Mesenchymal stem cell (in vitro differentiated cells and primary cell): Measurements from ENCODE around the gene SNCB. TPM values are rescaled to one million over a fixed set of nuclear protein-coding genes. Genes with fewer than 3 reads are reported as not detected.
A peak's percentile ranks its signal among the peaks of the same experiment; 100 is the strongest.

ENCODE experiments used
- DNase-seq: peaks from one replicate; pipeline ENCODE4 v3.0.0-alpha.2; 2013
- H2AFZ ChIP-seq: one replicate; pipeline ENCODE4 v1.6.1; 2013; ENCODE audit warnings: low read depth, mild to moderate bottlenecking, control low read depth, inconsistent platforms, low read length, moderate library complexity
- H2AK5ac ChIP-seq: 2 replicates; pipeline ENCODE4 v1.6.1; 2013; ENCODE audit warnings: low read length, moderate library complexity, mild to moderate bottlenecking, inconsistent platforms; ENCODE audit not compliant: severe bottlenecking
- H2BK120ac ChIP-seq: one replicate; pipeline ENCODE4 v1.6.1; 2013; ENCODE audit warnings: low read depth, mild to moderate bottlenecking, inconsistent platforms, low read length, moderate library complexity
- H2BK12ac ChIP-seq, 2 experiments: one replicate each; pipeline ENCODE4 v1.6.1; 2013; ENCODE audit warnings: inconsistent platforms in 2 of 2, low read length in 2 of 2, mild to moderate bottlenecking in 2 of 2, moderate library complexity in 2 of 2, control low read depth in 1 of 2
- H2BK15ac ChIP-seq: one replicate; pipeline ENCODE4 v1.6.1; 2013; ENCODE audit warnings: mild to moderate bottlenecking, low read depth, inconsistent platforms; ENCODE audit not compliant: poor library complexity, severe bottlenecking
- H2BK5ac ChIP-seq: 2 replicates; pipeline ENCODE4 v1.6.1; 2013; ENCODE audit warnings: low read depth, mild to moderate bottlenecking, low read length, control low read depth, inconsistent platforms; ENCODE audit not compliant: poor library complexity, severe bottlenecking
- H3K14ac ChIP-seq, 2 experiments: one replicate each; pipeline ENCODE4 v1.6.1; 2013; ENCODE audit warnings: inconsistent platforms in 2 of 2, low read length in 2 of 2, control low read depth in 1 of 2, mild to moderate bottlenecking in 1 of 2, moderate library complexity in 1 of 2
- H3K18ac ChIP-seq, 2 experiments: one replicate each; pipeline ENCODE4 v1.6.1; 2013; ENCODE audit warnings: inconsistent platforms in 2 of 2, low read length in 2 of 2, control low read depth in 1 of 2, low read depth in 1 of 2, mild to moderate bottlenecking in 1 of 2
- H3K23ac ChIP-seq, 2 experiments: one replicate each; pipeline ENCODE4 v1.6.1; 2013; ENCODE audit warnings: inconsistent platforms in 2 of 2, low read length in 2 of 2, mild to moderate bottlenecking in 2 of 2, moderate library complexity in 2 of 2, control low read depth in 1 of 2
- H3K27ac ChIP-seq: 2 replicates; pipeline ENCODE4 v1.5.1; 2013; ENCODE audit warnings: mild to moderate bottlenecking, moderate library complexity, low read length, control low read depth, inconsistent platforms; ENCODE audit not compliant: poor library complexity, severe bottlenecking
- H3K27me3 ChIP-seq, 2 experiments: 2 replicates each; pipeline versions ENCODE4 v1.6.1 to v1.7.0; 2013; ENCODE audit warnings: low read length in 2 of 2, mild to moderate bottlenecking in 2 of 2, moderate library complexity in 2 of 2, control low read depth in 1 of 2, inconsistent platforms in 1 of 2; ENCODE audit not compliant: control insufficient read depth in 1 of 2, insufficient read depth in 1 of 2
- H3K36me3 ChIP-seq, 2 experiments: 2 replicates each; pipeline versions ENCODE4 v1.6.1 to v1.7.0; 2013; ENCODE audit warnings: low read length in 2 of 2, control low read depth in 1 of 2, inconsistent platforms in 1 of 2, low read depth in 1 of 2, mild to moderate bottlenecking in 1 of 2; ENCODE audit not compliant: insufficient read depth in 2 of 2, control insufficient read depth in 1 of 2
- H3K4ac ChIP-seq, 2 experiments: one replicate each; pipeline ENCODE4 v1.6.1; 2013; ENCODE audit warnings: inconsistent platforms in 2 of 2, low read length in 2 of 2, mild to moderate bottlenecking in 2 of 2, moderate library complexity in 2 of 2, control low read depth in 1 of 2, low read depth in 1 of 2
- H3K4me1 ChIP-seq: 2 replicates; pipeline ENCODE4 v1.6.1; 2013; ENCODE audit warnings: low read depth, low read length, control low read depth; ENCODE audit not compliant: control insufficient read depth, insufficient read depth
- H3K4me2 ChIP-seq: 2 replicates; pipeline ENCODE4 v1.6.1; 2013; ENCODE audit warnings: low read length, mild to moderate bottlenecking, inconsistent platforms; ENCODE audit not compliant: poor library complexity, severe bottlenecking
- H3K4me3 ChIP-seq, 2 experiments: 2 replicates each; pipeline versions ENCODE4 v1.5.1 to v1.7.0; 2013; ENCODE audit warnings: low read length in 2 of 2, mild to moderate bottlenecking in 2 of 2, control low read depth in 1 of 2, low read depth in 1 of 2; ENCODE audit not compliant: insufficient read depth in 1 of 2
- H3K79me1 ChIP-seq: replicated peaks from 2 replicates; pipeline ENCODE4 v1.6.1; 2013; ENCODE audit warnings: mild to moderate bottlenecking, control low read depth, low read length, inconsistent platforms; ENCODE audit not compliant: poor library complexity, severe bottlenecking
- H3K9ac ChIP-seq: 2 replicates; pipeline ENCODE4 v1.7.0; 2013; ENCODE audit warnings: mild to moderate bottlenecking, low read length, moderate library complexity
- H3K9me3 ChIP-seq: 2 replicates; pipeline ENCODE4 v1.7.0; 2013; ENCODE audit warnings: mild to moderate bottlenecking, low read length; ENCODE audit not compliant: control insufficient read depth
- H4K8ac ChIP-seq: one replicate; pipeline ENCODE4 v1.6.1; 2013; ENCODE audit warnings: inconsistent platforms, mild to moderate bottlenecking, low read length, moderate library complexity
- H4K91ac ChIP-seq: one replicate; pipeline ENCODE4 v1.6.1; 2013; ENCODE audit warnings: mild to moderate bottlenecking, low read length, inconsistent platforms
- WGBS: methylation state at CpG from one replicate; pipeline ENCODE4 v1.1.7; 2013; ENCODE audit warnings: mixed read lengths; 5-methylcytosine and 5-hydroxymethylcytosine counted together
- polyA plus RNA-seq, 2 experiments: library from polyadenylated mRNA; stranded (reverse); fragments of 200-250 nt; gene quantifications; one replicate each; pipeline ENCODE4 v1.2.3, GENCODE V29; 2013

The SNCB gene
- 1.0 TPM for polyA plus RNA-seq (2013, experiment 1 of 2)
- polyA plus RNA-seq (2013, experiment 2 of 2), result 1.0 TPM

GRCh38 chr5:176629853-176630680, at the start of gene SNCB, which contains the start of gene EIF4E1B:
Gene SNCB (minus strand): TSS chr5:176630534. CDS start chr5:176629654, 880 bp downstream.
Gene EIF4E1B (plus strand): TSS chr5:176630675. CDS start chr5:176642788, 12,113 bp downstream.
- no peak within 1 kb of the TSS for H3K27ac ChIP-seq

DNA sequence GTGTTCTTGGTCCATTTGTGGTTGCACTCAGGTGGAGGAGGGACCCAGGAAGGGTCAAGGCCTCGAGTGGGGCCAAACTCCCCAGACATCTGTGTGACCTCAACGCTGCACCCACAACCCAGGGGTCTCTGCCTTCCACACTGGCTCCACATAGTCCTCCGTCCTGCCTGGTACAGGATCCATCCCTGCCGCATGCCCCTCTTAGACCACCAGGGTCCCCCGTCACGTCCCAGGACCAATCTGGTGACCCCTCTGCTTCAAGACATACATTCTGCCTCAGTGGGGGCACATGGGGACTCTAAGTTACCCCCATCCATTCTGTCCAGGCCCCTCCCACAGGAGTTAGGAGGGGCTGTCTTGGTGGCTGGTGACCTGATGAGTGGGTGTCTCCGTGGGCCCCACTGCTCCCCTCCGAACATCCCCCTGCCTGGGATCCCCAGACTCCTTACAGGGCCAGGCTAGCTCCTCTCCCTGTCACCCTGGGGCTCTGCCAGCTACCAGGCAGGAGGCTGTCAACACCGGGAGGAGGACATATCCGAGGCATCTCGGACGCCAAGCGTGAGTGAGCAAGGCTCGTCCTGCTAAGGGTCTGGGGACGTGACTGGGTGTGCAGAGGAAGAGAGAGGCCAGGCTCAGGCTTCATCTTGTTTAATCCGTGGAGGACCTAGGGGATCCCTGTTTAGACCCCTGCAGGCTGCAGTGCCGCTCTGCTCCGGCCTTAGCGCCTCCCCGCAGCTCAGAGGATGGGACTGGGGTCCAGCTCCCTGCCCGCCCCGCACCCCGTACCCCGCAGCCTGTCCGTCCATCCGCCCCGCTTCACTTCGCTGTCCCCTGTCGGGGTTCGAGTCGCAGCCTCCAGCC, 49.3 kb upstream of the SNCB start:
- Histone ChIP-seq H3K4me3 (no peak overlapping the region), H3K18ac (no peak overlapping the region), H2BK15ac (no peak overlapping the region), H3K4me1 (peaks cover 21% of the 10 kb centered on the region), H2AFZ (no peak overlapping the region), H3K9me3 (no peaks in the 10 kb centered on the region), H3K23ac (no peak overlapping the region), H2BK12ac (no peak overlapping the region), H3K36me3 (no peaks in the 10 kb centered on the region), H3K4me2 (no peak overlapping the region), H3K9ac (no peak overlapping the region), H3K4ac (no peak overlapping the region), H4K8ac (no peak overlapping the region), H2BK120ac (no peak overlapping the region), H4K91ac (peak overlapping the region; percentile 55), H3K14ac (no peak overlapping the region), H3K27ac (no peak overlapping the region), H2BK5ac (no peak overlapping the region), H2AK5ac (no peak overlapping the region), H3K79me1 (no peaks in the 10 kb centered on the region), H3K27me3 (peaks cover 55 to 74% of the 10 kb centered on the region in 2 experiments)
- WGBS, result 59% methylated on average over 31 of the region's 31 CpGs
- DNase-seq, result no peak

More at GRCh38 chr5:176629853-176630680, at the start of gene SNCB, which contains the start of gene EIF4E1B:
- H3K4ac ChIP-seq, result peak within 1 kb of the TSS in 1 of 2 experiments; percentile 25
- no peak within 1 kb of the TSS for H2BK5ac ChIP-seq
- H3K36me3 ChIP-seq, result no peaks in the 10 kb centered on the region
- no peak within 1 kb of the TSS for H4K8ac ChIP-seq
- DNase-seq, result peak; percentile 58
- peak within 1 kb of the TSS; percentile 92 for H3K4me2 ChIP-seq
- peaks cover under 1% of the 10 kb centered on the region for H3K9me3 ChIP-seq
- no peak within 1 kb of the TSS for H3K23ac ChIP-seq
- no peak within 1 kb of the TSS for H2BK12ac ChIP-seq
- no peak within 1 kb of the TSS for H3K14ac ChIP-seq
- no peak within 1 kb of the TSS for H4K91ac ChIP-seq
- no peaks in the 10 kb centered on the region for H3K79me1 ChIP-seq
- peaks cover 64 to 74% of the 10 kb centered on the region in 2 experiments for H3K27me3 ChIP-seq
- no peak within 1 kb of the TSS for H2BK15ac ChIP-seq
- no peak within 1 kb of the TSS for H2AFZ ChIP-seq
- no peak within 1 kb of the TSS for H2AK5ac ChIP-seq
- H3K4me3 ChIP-seq, result peak within 1 kb of the TSS; percentile 36 to 74
- peak within 1 kb of the TSS; percentile 17 for H3K9ac ChIP-seq
- H2BK120ac ChIP-seq, result no peak within 1 kb of the TSS
- under 1% methylated on average over 84 of the region's 94 CpGs for WGBS
- H3K18ac ChIP-seq, result no peak within 1 kb of the TSS
- peaks cover 29% of the 10 kb centered on the region for H3K4me1 ChIP-seq

GRCh38 chr5:176678584-176678983, 48.2 kb upstream of the SNCB start:
- peak overlapping the region in 1 of 2 experiments; percentile 14 for H3K14ac ChIP-seq
- H3K4ac ChIP-seq, result no peak overlapping the region
- no peaks in the 10 kb centered on the region for H3K79me1 ChIP-seq
- peaks cover 47 to 67% of the 10 kb centered on the region in 2 experiments for H3K27me3 ChIP-seq
- H3K4me3 ChIP-seq, result no peak overlapping the region
- H3K18ac ChIP-seq, result no peak overlapping the region
- H2BK12ac ChIP-seq, result no peak overlapping the region
- no peak overlapping the region for H3K4me2 ChIP-seq
- H4K8ac ChIP-seq, result no peak overlapping the region
- H3K9me3 ChIP-seq, result no peaks in the 10 kb centered on the region
- H2AFZ ChIP-seq, result no peak overlapping the region
- peaks cover 21% of the 10 kb centered on the region for H3K4me1 ChIP-seq
- no peak overlapping the region for H2BK15ac ChIP-seq
- DNase-seq, result no peak
- H3K27ac ChIP-seq, result no peak overlapping the region
- H4K91ac ChIP-seq, result no peak overlapping the region
- H3K36me3 ChIP-seq, result no peaks in the 10 kb centered on the region
- no peak overlapping the region for H3K23ac ChIP-seq
- H3K9ac ChIP-seq, result no peak overlapping the region
- no peak overlapping the region for H2BK5ac ChIP-seq
- H2BK120ac ChIP-seq, result no peak overlapping the region
- no peak overlapping the region for H2AK5ac ChIP-seq
- WGBS, result 94% methylated on average over 5 of the region's 5 CpGs
